Posterior vena cava (tissue), 2 donors: Measurements from ENCODE around the gene BLTP2. TPM values are rescaled to one million over a fixed set of nuclear protein-coding genes. Genes with fewer than 3 reads are reported as not detected.
A peak's percentile ranks its signal among the peaks of the same experiment; 100 is the strongest.
"Not testable (repeated sequence)": the region's sequence is repeated elsewhere in the genome, so short reads cannot be mapped to it uniquely, and the experiment has no call there.

ENCODE experiments used
- DNase-seq: peaks from one replicate; pipeline ENCODE4 v3.0.0-alpha.2; 2020; ENCODE audit warnings: low spot score
- intact Hi-C, 2 donors: fragments of 100-400 bp; cut with DNase I; formaldehyde crosslinking; loops; one replicate each; pipeline versions ENCODE4 v1.14.1 to v1.14.2; 2022 to 2023
- total RNA-seq, 2 donors: library from RNA; stranded (reverse); fragmentation: NEBNext Ultra II Directional; extraction: Animal tissue kit (Norgen Biotek cat#: 25700); gene quantifications; one replicate each; pipeline ENCODE4 v1.2.1, GENCODE V29; 2021
- donor health status: DM: yes; HTN: yes; CAD: no.
- donor health status: DM: yes; HTN: yes; CAD: no.

Gene BLTP2
- total RNA-seq, 2 donors from 2014 or later, result 105 to 120 TPM

- no peak for DNase-seq
- intact Hi-C loops, result loop anchor here in 1 of 2 donors (5.0 kb wide), 1 partner anchor 116 kb away; no protein-coding TSS in a partner anchor
Observed at GRCh38 chr17:28612936-28613872, 31.8 kb downstream of the BLTP2 start.

DNA sequence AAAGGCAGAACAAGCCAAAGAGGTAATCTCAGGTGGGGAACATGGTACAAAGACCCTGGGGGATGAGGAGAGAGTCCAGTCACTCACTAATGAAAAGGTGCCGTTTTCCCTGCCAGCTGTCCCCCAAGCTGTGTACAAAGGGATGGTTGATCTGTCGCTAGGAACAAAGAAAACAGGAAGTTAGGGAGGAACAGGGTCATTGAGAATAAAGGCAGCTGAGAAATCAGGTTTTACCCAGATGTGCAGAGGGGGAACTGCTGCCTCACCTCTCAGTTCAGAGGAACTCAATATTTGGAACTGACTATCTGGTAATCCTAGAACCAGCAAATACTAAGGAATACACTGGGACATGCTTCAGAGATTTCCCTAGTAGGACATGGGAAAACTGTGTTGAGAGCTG lies 32.4 kb downstream of the BLTP2 start:
- intact Hi-C loops, result loop anchor here in 1 of 2 donors (5.0 kb wide), 1 partner anchor 115 kb away; no protein-coding TSS in a partner anchor
- DNase-seq, result no peak

GRCh38 chr17:28610376-28610775 lies 34.6 kb downstream of the BLTP2 start:
- intact Hi-C loops, result loop anchor here in 1 of 2 donors (5.0 kb wide), 1 partner anchor 113 kb away; no protein-coding TSS in a partner anchor
- DNase-seq, result no peak

DNA sequence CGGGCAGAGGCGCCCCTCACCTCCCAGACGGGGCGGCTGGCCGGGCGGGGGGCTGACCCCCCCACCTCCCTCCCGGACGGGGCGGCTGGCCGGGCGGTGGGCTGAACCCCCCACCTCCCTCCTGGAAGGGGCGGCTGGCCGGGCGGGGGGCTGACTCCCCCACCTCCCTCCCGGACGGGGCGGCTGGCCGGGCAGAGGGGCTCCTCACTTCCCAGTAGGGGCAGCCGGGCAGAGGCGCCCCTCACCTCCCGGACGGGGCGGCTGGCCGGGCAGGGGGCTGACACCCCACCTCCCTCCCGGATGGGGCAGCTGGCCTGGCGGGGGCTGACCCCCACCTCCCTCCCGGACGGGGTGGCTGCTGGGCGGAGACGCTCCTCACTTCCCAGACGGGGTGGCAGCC lies 40.9 kb downstream of the BLTP2 start:
- intact Hi-C loops, DNase-seq: not testable (repeated sequence)

DNA sequence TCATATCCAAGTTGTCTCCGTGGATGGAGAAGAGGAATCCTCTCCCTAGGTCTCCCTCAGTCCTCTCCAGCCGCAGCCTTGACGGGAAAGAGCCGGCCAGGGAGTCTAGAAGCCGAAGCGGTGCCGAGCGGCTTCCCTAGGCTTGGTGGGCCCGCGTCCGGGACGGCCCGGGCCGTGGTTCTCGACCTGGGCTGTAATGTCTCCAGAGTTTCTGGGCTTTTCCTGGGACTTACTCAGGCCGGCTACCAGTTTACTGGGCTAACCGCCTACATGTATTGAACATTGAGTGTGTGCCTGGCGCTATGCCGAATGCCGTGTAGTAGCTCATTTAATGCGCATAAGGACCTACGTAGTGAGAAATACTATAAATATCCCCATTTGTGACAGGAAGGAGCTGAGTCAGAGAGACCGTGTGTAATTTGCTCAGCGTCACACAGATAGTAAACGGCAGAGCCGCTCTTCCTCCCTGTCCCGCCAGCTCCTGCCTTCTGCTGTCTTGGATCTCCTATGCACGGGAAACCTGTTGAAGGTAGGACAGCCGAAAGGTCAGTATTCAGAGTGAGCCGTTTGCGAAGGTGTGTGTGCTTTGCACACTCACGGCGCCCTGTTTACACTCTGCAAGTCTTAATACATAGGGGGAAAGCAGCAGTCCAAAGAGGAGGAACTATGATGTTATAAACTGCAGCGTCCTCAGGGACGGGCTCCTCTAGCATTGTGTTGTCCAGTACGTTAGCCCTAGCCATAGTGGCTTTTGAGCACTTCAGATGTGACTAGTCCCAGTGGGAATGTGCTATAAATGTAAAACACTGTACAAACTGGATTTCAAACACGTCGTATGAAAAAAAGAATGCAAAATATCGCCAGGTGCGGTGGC lies 45.4 kb downstream of the BLTP2 start:
- peak; percentile 91 for DNase-seq
- intact Hi-C loops, result no loop called here

DNA sequence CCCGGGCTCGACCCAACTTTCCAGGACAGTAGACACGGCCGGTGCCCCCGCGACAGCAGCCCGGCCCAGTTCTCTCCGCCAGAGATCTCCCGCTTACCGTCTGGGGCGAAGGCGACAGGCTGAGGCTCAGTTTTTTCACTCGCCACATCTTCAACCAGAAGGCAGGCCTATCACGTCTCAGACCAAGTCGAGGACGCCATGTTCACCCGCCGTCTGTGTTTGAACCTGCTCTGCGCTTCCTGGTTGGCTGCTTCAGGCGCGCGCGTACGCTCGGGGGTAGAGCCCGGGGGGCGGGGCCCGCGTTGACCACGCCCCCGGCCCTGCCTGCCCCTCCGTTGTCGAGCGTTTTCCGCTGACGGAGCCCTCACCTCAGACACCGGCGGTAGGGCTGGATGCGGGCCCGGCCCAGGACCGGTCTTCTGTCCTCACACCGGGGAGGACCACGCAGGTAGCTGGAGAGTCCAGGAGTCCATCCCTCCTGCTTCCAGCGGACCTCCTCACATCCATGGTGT lies 46.1 kb downstream of the BLTP2 start, which contains the start of gene SPAG5:
Gene SPAG5 (minus strand): TSS at position 227 of the 512 bp plus-strand sequence. CDS start 79 bp downstream, at position 148.
- intact Hi-C loops, result no loop called here
- DNase-seq, result peak; percentile 97

DNA sequence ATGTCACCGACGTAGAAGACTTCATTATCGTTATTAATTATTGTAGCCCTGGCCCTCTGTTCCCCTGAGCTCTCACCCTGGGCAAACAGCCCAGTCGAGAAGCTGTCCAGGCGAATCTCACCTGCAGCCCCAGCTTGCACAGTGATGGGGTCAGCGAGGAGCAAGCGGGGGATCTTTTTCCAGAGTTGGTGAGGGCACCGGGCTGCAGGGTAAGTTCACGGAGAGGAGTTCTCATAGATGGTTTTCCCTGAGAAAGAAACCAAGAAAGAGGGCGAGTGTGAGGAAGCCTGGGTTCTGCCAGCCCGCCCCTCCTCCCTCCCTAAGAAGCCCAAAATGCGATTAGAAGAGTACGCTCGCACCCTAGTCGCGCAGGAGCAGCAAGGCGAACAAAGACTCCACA lies 46.6 kb downstream of the BLTP2 start:
- intact Hi-C loops, result no loop called here
- DNase-seq, result no peak

- intact Hi-C loops, result no loop called here
Observed at GRCh38 chr17:28597606-28598383, 47.2 kb downstream of the BLTP2 start.

More at GRCh38 chr17:28597606-28598383, 47.2 kb downstream of the BLTP2 start:
- no peak for DNase-seq

Other genes with a start within 250 kb of the BLTP2 start
- gene SLC46A1, start 238.9 kb downstream of the BLTP2 start, total RNA-seq, result 10 to 100 TPM in 1 of 2 donors, 1 to 10 TPM in 1; 6.0 to 10.6 TPM
- gene SLC13A2, start 171.5 kb downstream of the BLTP2 start, total RNA-seq, result under 1 TPM in 1 of 2 donors, not detected in 1; 0.14 TPM
- not detected for gene FOXN1, start 138.8 kb downstream of the BLTP2 start, total RNA-seq
- gene UNC119, start 92.5 kb downstream of the BLTP2 start, total RNA-seq, result 10 to 100 TPM; 12.9 to 15.6 TPM
- 10 to 100 TPM; 27.6 to 33.8 TPM for gene PIGS, start 73.6 kb downstream of the BLTP2 start, total RNA-seq
- gene ALDOC, start 68.3 kb downstream of the BLTP2 start, total RNA-seq, result 1 to 10 TPM; 6.9 to 8.4 TPM
- 1 to 10 TPM; 1.8 to 1.9 TPM for gene SPAG5, start 46.1 kb downstream of the BLTP2 start, total RNA-seq
- 10 to 100 TPM in 1 of 2 donors, 1 to 10 TPM in 1; 4.7 to 10.1 TPM for gene RSKR, start 31.0 kb downstream of the BLTP2 start, total RNA-seq
- gene SDF2, start 16.7 kb upstream of the BLTP2 start, total RNA-seq, result 10 to 100 TPM; 30.7 to 33.5 TPM
- 10 to 100 TPM; 54.4 to 57.6 TPM for gene SUPT6H, start 17.0 kb upstream of the BLTP2 start, total RNA-seq
- 1 to 10 TPM; 1.2 to 2.1 TPM for gene PROCA1, start 66.7 kb upstream of the BLTP2 start, total RNA-seq
- gene RAB34, start 72.7 kb upstream of the BLTP2 start, total RNA-seq, result 10 to 100 TPM; 75.0 to 90.2 TPM
- 100 to 1,000 TPM; 981 to 999 TPM for gene RPL23A, start 74.8 kb upstream of the BLTP2 start, total RNA-seq
- gene TLCD1, start 81.1 kb upstream of the BLTP2 start, total RNA-seq, result 1 to 10 TPM; 2.2 to 3.1 TPM
- 1 to 10 TPM; 2.3 TPM for gene NEK8, start 83.6 kb upstream of the BLTP2 start, total RNA-seq
- gene TRAF4, start 98.9 kb upstream of the BLTP2 start, total RNA-seq, result 10 to 100 TPM; 10.2 to 10.8 TPM
- 10 to 100 TPM; 13.8 to 19.2 TPM for gene FAM222B, start 197.6 kb upstream of the BLTP2 start, total RNA-seq
- gene ERAL1, start 209.9 kb upstream of the BLTP2 start, total RNA-seq, result 10 to 100 TPM; 22.6 to 24.4 TPM